GM04503 (cell line): ENCODE measurements around the gene CRAMP1.

Source experiments
- DNase-seq: peaks from one replicate; pipeline ENCODE4 v3.0.0-alpha.2; 2012; ENCODE audit warnings: low read depth

Gene CRAMP1

GRCh38 chr16:1632638-1632970 lies 20.4 kb downstream of the CRAMP1 start:
- no peak for DNase-seq

GRCh38 chr16:1633310-1633709 lies 21.1 kb downstream of the CRAMP1 start:
- no peak for DNase-seq

- no peak for DNase-seq
Observed at GRCh38 chr16:1634541-1634940, 22.4 kb downstream of the CRAMP1 start.

- no peak for DNase-seq
Observed at GRCh38 chr16:1635070-1635469, 22.9 kb downstream of the CRAMP1 start.

- DNase-seq, result no peak
Observed at GRCh38 chr16:1637526-1637925, 25.4 kb downstream of the CRAMP1 start.

- DNase-seq, result no peak
Observed at GRCh38 chr16:1638757-1639156, 26.6 kb downstream of the CRAMP1 start.

GRCh38 chr16:1639282-1639681 lies 27.1 kb downstream of the CRAMP1 start:
- DNase-seq, result no peak

- DNase-seq, result no peak
Observed at GRCh38 chr16:1639860-1640259, 27.7 kb downstream of the CRAMP1 start.

GRCh38 chr16:1640261-1640941 lies 28.2 kb downstream of the CRAMP1 start:
- DNase-seq, result no peak

GRCh38 chr16:1641261-1641660 lies 29.1 kb downstream of the CRAMP1 start:
- no peak for DNase-seq

- DNase-seq, result no peak
Observed at GRCh38 chr16:1642148-1642547, 30.0 kb downstream of the CRAMP1 start.

GRCh38 chr16:1642753-1643152 lies 30.6 kb downstream of the CRAMP1 start:
- no peak for DNase-seq

- no peak for DNase-seq
Observed at GRCh38 chr16:1643521-1643920, 31.4 kb downstream of the CRAMP1 start.

- DNase-seq, result no peak
Observed at GRCh38 chr16:1645914-1646525, 33.9 kb downstream of the CRAMP1 start.

- no peak for DNase-seq
Observed at GRCh38 chr16:1647856-1648255, 35.7 kb downstream of the CRAMP1 start.

GRCh38 chr16:1650131-1650530 lies 38.0 kb downstream of the CRAMP1 start:
- DNase-seq, result no peak

- DNase-seq, result no peak
Observed at GRCh38 chr16:1651094-1651973, 39.2 kb downstream of the CRAMP1 start.

GRCh38 chr16:1651974-1652312 lies 39.8 kb downstream of the CRAMP1 start:
- no peak for DNase-seq

- DNase-seq, result no peak
Observed at GRCh38 chr16:1653023-1653422, 40.9 kb downstream of the CRAMP1 start.

- no peak for DNase-seq
Observed at GRCh38 chr16:1654505-1655268, 42.5 kb downstream of the CRAMP1 start.

- DNase-seq, result no peak
Observed at GRCh38 chr16:1655269-1655807, 43.2 kb downstream of the CRAMP1 start.
